Germinal center (tissue), 1 donor: ENCODE results near the gene H19.

Experiments
- DNase-seq: peaks from one replicate; pipeline ENCODE4 v3.0.0; 2012; ENCODE audit warnings: mixed read lengths, low spot score

H19 gene

DNA sequence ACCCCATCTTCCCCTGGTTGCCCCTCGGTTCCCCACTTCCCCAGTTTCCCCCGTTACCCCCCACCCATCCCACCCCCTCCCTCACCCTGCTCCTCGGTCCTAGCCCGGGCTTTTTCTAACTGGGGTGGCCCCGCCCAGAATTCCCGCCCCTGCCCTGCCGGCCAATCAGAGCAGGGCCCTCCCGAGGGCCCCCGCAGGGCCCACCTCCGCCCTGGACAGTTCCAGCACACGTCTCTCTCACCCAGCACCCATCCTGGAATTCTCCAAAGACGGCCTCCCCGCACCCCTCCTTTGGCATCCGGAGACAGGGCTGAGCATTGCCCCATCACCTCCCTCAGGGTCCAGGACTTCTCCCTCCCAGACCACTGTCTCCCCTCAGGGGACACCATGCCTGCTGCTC, at the start of gene H19:
TSS of gene H19 (minus strand) at position 88 of the 400 bp plus-strand sequence.
- DNase-seq = no peak

DNA sequence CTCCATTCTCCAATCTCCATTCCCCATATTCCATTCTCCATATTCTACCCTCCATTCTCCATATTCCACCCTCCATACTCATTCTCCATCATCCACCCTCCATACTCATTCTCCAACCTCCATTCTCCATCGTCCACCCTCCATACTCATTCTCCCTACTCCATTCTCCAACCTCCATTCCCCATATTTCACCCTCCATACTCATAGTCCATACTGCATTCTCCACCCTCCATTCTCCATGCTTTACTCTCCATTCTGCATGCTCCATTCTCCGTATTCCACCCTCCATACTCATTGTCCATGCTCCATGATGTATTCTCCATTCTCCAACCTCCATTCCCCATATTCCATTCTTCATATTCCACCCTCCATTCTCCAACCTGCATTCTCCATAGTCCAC, 44.3 kb upstream of the H19 start:
- DNase-seq = no peak

DNA sequence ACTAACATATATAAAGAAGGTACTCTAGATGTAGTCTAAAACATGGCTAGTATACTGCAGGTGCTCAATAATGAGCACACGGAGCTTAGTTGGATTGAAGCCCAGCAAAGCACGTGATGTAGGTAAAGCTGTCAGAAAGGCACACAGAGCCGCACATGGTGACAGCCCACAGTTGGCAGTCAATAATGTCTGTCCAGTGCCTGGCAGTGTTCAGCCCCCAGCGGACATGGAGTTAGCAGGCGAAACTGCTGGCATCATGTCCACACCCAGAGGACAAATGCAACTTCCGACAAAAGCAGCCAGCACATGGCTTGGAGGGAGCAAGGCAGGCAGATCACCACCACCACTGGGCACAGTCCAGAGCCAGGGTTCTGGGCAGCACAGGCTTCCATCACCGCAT, 43.5 kb upstream of the H19 start:
- DNase-seq = no peak

DNA sequence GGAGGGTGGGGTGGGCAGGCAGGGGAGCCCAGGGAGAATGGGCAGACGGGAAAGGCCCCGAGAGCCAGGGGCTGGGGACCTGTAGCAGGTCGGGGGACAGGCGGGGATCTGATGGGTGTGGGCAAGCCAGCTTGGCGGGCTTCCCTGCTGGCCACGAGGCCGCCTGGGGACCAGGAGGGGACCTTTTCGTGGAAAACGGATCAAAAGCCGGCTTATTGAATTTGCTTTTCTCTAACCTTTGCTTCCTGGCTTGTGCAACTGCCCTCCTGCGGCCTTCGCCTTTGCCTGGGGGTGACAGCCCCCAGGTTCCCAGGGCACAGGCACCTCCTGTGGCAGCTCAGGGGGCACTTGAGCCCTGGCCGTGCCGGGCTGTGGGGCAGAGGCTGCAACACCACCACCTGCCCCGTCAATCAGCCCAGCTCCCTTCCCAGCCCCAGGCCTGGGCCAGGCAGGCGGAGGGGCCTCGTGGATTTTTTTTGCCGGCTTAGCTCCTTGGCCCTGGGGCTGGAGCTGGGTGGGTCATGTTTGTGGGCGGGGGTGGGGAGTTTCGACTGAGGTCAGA, 41.6 kb upstream of the H19 start:
- DNase-seq = no peak

DNA sequence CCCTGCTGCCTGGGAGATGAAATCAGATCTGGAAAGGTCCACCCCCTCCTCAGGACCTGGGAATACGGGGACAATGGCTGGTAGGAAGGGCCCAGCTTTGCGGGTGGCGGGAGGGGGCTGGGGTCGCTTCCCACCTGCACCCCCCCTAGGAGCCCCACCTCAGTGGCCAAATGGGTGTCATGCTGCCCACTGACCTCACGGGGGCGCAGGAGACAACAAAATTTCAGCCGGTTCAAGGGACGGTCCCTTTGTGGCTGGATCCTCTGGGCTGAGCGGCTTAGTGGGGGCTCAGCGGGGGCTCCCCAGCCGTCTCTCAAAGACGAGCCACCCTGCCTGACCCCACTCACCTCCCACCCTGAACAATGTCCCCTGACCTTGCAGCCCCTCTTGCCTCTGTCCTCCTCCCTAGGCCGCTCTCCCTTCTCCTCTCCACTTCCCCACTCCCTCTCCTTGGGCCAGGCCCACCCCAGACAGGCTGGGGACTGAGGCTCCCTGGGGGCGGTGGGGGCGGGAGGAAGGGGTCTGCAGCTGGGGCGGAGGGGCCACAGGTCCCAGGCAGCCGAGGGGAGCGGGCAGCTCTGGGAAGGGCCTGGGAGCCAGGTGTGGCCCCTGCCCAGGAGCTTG, 39.3 kb upstream of the H19 start:
- no peak for DNase-seq

DNA sequence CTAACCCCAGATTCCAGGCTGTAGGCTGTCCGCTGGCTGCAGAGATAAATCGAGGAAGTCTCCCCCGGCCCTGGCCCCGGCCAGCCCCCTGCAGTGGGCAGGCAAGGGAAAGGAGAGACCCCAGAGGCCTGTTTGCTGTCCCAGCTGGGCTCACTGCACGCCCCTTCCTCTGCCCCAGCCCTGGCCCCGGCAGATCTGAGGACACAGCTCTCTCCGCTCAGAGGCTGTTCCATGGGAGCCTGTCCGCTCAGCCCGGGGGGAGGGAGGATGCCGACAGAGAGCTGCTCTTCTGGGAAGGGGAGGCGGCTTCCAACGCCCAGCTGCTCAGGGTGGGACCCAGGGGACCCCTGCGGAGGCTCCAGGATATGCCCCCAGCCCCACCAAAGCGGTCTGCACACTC, 37.7 kb upstream of the H19 start:
- DNase-seq = no peak

DNA sequence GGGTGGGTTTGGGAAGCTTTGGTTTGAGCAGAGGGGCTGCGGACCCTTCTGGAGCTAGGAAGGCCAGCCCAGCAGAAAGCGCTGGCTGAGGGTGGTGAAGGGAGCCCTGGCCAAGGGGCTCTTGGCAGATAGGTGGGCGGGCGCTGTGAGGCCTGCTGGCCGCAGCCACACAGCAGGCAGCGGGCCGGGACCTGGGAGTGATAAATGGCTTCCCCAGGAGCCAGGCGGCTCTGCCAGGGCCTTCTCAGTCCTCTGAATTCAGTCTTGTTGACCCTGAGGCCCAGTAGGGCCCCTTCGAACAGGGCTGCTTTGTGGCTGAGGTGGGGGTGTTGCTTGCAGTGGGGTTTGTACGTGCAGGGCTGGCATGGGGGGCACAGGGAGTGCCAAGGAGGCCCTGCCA, 33.4 kb upstream of the H19 start:
- no peak for DNase-seq

DNA sequence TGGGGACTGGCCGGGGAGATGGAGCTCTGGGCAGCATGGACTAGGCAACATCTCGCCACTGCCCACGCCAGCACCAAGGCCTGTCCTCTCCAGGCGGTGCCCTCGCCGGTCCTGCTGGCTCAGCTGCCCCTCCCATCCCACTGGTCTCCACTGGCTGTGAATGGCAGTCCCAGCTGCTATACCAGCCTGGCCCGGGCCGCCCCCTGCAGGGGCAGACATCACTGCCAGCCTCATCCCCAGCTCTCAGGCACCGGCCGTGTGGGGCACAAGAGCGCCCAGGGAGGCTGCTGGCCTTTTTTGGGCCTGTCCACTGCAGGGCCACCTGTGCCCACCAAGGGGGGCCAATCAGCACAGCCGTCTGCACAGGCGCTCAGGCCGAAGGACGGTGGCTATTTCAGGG, 30.1 kb upstream of the H19 start:
- DNase-seq = no peak

DNA sequence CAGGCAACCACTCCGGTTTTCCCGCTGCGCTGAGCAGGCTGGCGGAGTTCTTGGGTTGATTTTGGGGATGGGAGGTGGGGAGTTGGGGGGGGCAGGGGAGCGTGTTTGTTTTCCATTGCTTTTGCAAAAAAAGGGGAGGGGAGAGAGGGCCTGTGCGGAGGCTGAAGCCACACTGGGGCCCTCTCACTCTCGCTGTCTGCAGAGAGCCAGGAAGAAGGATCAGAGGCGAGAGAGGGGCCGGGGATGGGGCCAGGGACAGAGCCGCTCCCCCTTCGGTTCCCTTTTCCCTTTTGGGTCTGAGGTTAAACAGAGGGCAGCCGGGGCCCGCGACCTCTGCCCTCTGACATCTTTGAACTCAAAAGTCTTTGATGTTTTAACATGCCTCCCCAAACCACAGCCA, 17.4 kb upstream of the H19 start:
- DNase-seq = no peak

DNA sequence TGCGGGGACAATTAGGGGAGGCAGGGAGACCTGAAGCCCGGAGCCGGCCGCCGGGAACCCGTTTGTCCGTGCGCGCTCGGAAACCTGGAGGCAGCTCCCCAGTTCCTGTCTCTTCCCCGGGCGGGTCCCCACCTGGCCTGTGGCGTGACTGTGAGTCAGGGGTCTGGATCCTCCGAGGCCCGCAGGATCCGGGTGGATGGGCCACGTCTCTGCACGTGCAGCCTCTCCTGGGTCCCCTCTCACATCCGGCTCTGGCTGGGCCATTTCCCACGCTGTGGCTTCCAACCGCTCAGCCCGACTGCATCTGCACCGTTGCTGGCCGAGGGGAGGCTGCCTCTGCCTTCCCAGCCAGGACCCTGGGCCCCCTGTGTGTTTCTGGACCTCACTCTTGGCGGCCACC, 14.8 kb upstream of the H19 start:
- DNase-seq = no peak

DNA sequence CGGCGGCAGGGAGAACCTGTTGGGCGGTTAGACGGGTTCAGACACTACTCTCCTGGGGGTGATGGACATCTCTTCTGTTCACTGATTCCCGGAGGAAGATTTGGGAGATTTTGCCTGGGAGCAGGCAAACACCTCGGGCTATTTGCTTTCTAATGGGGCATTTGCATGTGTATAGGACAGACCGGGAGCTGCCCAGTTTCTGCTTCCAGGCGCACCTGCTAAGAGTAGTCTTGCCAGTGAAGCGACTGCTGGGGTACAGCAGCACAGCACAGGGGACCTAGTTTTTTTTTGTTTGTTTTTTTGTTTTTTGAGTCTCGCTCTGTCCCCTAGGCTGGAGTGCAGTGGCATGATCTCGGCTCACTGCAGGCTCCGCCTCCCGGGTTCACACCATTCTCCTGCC, 6.8 kb upstream of the H19 start:
- DNase-seq = no peak

DNA sequence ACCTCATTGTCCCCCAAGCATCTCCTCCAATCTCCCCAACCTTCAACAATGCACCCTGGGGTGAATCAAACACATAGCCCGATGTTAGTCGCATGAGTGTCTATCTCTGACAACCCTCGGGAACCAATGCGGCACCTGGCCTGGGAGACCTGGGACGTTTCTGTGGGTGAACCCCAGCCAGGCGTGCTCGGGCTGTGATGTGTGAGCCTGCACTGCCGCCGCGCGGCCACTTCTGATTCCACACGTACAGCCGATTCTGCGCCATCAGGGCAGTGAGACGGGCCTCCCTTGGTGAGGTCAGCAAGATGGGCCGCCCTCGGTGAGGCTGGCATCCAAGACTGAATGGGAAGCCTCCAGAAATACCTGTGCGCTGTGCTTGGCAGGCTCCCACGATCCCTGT, 5.2 kb upstream of the H19 start:
- no peak for DNase-seq

DNA sequence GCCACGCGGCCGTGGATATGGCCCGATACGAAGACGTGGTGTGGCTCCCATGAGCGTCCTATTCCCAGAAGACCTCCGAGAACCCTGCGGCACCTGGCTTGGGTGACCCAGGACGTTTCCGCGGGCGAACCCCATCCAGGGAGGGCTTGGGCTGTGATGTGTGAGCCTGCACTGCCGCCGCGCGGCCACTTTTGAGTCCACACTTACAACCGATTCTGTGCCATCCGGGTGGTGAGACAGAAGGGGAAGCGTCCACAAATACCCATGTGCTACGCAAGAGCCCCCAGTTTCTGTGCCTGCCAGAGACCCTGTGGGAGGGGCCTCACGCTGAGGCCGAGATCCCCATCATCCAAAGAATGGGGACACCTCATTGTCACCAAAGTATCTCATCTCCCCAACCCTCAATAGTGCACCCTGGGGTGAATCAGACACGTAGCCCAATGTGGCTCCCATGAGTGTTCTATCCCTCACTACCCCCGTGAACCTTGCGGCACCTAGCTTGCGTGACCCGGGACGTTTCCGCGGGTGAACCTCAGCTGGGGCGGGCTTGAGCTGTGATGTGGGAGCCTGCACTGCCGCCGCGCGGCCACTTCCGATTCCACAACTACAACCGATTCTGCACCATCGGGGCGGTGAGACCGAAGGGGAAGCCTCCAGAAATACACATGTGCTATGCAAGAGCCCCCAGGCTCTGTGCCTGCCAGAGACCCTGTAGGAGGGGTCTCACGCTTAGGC, 4.6 kb upstream of the H19 start:
- DNase-seq = no peak

DNA sequence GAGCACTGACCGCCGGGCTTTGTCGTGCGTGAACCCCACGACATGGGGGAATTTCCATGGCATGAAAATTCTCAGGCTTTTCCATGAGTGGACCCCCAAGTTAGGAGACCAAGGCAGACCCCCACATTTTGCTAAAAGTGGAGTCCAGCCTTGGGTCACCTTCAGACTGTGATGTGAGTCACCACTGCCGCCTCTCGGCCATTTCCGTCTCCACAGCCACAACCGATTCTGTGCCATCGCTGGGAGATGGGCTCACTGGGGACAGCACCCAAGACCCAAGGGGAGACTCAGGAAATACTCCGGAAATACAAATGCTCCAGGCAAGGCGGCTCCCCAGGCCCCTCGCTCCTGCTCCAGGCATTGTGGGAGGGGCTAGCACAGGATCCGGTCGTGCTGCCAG, 1.2 kb upstream of the H19 start:
- DNase-seq = no peak

DNA sequence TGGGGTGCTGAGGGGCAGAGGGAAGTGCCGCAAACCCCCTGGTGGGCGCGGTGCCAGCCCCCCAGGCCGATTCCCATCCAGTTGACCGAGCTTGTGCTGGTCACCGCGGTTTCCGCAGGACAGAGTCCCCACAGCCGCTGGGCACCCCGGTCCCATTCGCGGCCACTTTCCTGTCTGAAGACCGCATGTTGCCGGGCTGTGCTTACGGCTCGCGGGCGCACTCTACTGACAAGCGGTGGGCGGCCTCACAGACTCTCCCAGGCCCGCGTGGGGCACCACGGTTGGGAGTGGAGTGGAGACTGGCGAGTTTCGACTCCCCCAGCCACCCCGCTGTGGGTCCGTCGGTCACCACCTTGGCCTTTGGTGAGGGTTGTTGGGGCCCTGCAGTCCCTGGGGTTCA, 648 bp upstream of the H19 start:
- DNase-seq = no peak

DNA sequence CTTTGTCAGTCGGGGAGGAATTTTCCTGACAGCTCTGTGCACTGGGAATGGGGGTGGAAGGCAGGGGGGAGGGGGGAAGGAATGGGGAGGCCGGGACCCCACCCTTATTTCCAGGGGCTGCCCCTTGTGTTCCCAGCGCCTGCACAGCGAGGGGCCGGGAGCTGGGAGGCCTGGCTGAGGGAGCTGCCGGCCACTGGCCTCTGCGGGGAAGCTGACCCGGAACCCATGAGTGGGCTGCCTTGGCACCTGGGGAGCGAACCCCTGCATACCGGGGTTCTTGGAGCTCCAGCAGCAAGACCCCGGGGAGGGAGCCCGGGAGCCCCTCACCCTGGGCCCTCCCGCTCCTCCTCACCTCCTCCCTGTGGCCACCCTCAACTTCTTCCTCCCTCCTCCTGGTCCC, 3.5 kb downstream of the H19 start:
- no peak for DNase-seq

DNA sequence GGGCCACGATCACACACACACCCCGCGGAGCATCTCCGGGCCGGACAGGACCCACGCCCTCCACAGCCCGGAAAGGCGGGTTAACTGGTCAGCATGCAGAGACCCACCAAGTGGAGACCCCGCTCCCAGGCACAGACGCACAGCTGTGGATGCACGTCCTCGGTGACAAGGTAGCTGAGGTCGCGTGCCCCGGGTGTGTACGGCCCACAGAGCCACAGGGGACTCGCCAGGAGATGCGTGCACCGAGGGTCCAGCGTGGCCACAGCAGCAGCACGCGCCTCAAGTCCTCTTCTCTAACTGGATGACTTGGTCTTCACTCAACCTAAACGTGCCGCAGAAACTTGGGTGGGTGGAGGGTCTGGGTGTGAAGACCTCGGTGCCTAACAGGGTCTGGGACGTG, 5.5 kb downstream of the H19 start:
- no peak for DNase-seq

DNA sequence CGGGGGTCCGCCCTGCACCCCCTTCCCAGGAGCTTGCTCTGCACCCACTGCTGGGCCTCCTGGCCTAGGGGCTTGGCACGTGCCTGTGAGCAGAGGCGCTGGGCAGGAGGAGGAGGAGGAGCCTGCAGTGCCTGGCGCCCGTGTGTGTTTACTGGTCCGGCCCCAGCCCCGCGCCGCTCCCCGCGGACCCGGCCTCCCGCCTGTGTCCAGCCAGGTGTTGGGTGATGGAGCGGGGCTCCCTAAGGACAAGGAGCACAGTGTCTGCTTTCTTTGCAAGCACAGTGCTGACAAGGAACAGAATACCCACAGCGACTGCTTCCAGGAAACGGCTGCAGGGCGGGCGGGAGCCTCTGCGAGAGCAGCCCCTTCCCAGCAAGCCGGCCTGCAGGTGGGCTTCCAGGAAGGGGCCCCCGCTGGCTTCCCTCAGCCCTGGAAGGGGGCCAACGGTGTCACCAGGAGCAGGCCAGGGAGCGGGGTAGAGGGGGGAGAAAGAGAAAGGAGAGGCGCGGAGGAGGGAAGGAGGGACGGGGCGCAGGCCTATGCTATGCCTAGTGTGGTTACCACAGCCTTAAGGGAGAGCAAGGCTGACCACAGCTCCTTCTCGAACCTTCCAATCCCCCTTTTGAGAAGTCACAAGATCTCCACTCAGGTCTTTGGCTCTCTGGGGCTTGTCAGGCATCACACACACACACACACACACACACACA, 6.6 kb downstream of the H19 start:
- no peak for DNase-seq

DNA sequence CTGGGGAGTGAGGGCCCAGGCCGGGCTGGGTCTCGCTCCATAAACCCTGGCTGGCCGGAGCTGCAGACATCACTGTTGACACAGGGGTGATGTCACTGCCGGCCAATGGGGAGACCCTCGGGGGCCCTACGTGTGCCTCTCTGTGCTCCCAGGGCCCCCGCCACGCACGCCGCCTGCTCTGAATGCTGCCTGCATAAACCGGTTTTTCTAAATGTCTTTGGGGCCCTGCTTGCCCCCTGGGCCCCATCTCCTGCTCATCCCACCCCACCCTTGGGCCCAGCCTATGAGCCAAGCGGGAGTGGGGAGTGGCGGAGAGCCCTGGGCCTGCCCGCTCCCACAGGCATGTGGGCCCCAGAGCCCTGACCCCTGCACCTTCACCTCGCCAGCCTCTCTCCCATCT, 7.7 kb downstream of the H19 start:
- DNase-seq = no peak

DNA sequence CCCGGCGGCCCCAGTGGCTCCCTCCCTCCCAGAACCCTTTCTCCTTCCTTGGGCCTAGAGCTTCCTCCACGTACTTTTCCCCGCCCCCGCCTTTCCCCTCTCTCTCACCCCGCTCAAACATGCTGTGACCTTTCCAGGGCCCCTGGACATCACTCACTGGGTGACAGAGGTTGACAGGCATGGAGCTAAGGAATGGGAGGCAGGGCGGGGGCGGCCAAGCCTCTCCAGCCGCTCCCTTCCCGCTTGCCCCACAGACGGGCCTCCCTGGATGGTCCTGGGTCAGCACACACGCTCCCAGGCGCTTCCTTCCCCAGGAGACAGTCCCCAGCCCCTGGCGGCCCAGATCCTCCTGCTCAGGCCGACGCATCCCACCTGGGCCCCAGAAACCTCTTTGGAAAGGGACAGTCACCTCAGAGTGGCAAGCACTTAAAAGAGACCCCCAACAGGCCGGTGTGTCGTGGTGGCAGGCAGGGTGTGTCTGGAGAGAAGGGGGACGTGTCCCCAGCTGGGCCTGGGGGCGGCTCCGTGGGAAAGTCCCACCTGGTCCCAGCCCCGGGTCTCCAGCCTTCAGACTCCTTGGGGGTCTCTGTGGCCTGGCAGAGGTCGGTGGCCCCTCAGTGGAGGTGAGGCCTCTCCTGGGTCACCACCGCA, 8.8 kb downstream of the H19 start:
- DNase-seq = no peak

DNA sequence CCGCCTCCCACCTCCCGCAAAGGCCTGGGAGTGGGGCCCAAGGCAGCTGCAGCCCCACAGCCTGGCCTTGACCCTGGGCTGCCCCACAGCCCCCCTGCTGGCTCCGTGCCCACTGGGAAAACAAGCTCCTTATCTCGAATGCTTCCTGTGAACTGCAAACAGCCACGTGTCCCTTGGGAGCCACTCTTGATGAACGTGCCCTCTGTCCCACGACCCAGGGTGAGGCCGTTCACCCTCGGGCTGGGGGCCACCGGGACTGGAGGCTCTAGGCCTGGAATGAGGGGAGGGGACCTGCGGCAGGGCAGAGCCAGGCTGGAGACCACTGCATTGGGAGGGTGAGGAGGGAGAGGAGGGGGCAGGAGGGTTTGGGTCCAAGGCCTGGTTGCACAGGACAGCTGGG, 9.5 kb downstream of the H19 start:
- no peak for DNase-seq

DNA sequence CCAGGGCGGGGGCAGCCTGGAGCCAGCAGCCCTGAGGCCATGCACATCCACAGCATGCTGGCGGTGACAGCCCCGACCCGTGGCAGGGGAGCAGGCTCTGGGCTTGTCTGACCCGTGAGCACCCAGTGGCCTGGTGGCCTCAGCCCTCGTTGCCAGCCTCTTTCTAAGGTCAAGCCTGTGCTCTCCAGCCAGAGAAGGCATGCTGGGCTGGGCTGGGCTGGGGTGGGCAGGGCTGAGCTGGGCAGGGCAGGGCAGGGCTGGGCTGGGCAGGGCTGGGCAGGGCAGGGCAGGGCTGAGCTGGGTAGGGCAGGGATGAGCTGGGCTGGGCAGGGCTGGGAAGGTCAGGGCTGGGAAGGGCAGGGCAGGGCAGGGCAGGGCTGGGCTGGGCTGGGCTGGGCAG, 10.6 kb downstream of the H19 start:
- no peak for DNase-seq

DNA sequence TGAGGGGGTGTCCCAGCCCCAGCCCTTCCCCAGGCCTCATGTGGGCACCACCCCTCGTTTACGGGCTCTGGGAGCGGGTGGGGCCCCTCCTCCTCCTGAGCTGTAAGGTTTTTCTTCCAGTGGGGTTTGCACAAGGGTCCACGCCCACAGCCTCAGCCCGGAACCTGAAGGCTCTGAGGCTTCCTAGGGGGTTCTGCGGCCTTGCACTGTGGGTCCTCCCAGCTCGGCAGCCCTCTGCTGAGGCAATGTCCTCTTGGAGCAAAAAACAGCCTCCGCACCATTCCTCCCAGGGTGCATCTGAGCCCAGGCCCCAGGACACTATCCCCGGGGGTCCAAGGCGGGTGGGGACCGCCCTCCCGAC, 14.1 kb downstream of the H19 start:
- no peak for DNase-seq
